Measurements from ENCODE around the gene TRIM28.

The TRIM28 gene

DNA sequence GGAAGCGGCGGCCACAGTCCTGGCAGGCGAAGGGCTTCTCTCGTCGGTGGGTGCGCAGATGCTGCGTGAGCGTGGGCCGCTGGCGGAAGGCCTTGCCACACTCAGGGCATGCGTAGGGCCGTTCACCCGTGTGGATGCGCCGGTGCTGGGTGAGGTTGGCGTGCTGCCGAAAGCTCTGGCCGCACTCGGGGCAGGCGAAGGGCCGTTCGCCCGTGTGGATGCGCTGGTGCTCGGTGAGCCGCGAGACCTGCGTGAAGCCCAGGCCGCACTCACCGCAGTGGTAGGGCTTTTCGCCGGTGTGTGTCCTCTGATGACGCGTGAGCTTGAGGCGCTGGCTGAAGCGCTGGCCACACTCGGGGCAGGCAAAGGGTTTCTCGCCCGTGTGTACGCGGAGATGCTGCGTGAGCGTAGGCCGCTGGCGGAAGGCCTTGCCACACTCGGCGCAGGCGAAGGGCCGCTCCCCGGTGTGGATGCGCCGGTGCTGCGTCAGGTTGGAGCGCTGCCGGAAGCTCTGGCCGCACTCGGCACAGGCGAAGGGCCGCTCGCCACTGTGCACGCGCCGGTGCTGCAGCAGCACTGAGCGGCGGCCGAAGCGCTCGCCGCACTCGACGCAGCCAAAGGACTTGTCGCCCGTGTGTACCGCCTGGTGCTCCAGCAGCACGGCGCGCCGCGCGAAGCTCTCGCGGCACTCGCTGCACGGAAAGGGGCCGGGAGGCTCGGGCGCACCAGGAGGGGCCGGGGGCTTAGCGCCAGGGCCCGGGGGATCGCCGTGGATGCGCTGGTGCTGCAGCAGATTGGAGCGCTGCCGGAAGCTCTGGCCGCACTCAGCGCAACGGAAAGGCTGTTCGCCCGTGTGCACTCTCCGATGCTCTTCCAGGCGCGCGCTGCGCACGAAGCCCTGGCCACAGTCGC is 18.5 kb downstream of the TRIM28 start:
- H2BK12ac ChIP-seq (ENCODE audit: low read length): peak overlapping the region; percentile 91
- no peak for DNase-seq (ENCODE audit: low spot score)
- H3K23ac ChIP-seq (ENCODE audit: low read depth, low read length, poor library complexity): peak overlapping the region; percentile 98
- peaks cover 2% of the 10 kb centered on the region for H3K79me1 ChIP-seq (ENCODE audit: low read depth, low read length)
- H2AFZ ChIP-seq (ENCODE audit: low read length): no peak overlapping the region
- peak overlapping the region; percentile 68 for H3K4me2 ChIP-seq (ENCODE audit: insufficient read depth, low read length, poor library complexity, severe bottlenecking)
- H2BK120ac ChIP-seq (ENCODE audit: low read depth, low read length): no peak overlapping the region
- H3K9ac ChIP-seq (ENCODE audit: low read depth, low read length, poor library complexity): peak overlapping the region; percentile 95
- peaks cover 0 to 22% (median 0%) of the 10 kb centered on the region in 3 experiments for H3K27me3 ChIP-seq (ENCODE audit: control insufficient read depth in 3 of 3, insufficient read depth in 3 of 3, low read depth in 1 of 3, low read length in 3 of 3)
- peak overlapping the region; percentile 97 for H4K8ac ChIP-seq (ENCODE audit: low read depth, low read length)
- peak overlapping the region; percentile 87 for H2AK5ac ChIP-seq (ENCODE audit: low read depth, low read length)
- H2BK5ac ChIP-seq (ENCODE audit: low read length): no peak overlapping the region
- H3K36me3 ChIP-seq (replicated peaks in 1 of 2; ENCODE audit: control insufficient read depth in 2 of 2, insufficient read depth in 2 of 2, low read length in 2 of 2): peaks cover 3 to 45% of the 10 kb centered on the region in 2 donors
- H3K9me3 ChIP-seq (replicated peaks in 1 of 2; ENCODE audit: control insufficient read depth in 2 of 2, insufficient read depth in 1 of 2, low read depth in 1 of 2, low read length in 2 of 2): peaks cover 0 to 6% of the 10 kb centered on the region in 2 donors
- peak overlapping the region; percentile 97 for H3K14ac ChIP-seq (ENCODE audit: low read length)
- peak overlapping the region; percentile 97 for H3K18ac ChIP-seq (ENCODE audit: low read length)
- peak overlapping the region; percentile 97 for H2BK15ac ChIP-seq (ENCODE audit: low read length)
- H3K27ac ChIP-seq (replicated peaks; ENCODE audit: low read length): no peak overlapping the region
- H4K91ac ChIP-seq (ENCODE audit: low read depth, low read length, poor library complexity): peak overlapping the region; percentile 88
- H3K4me1 ChIP-seq (ENCODE audit: control insufficient read depth in 2 of 2, insufficient read depth in 1 of 2, low read depth in 1 of 2, low read length in 2 of 2): peaks cover 8 to 19% of the 10 kb centered on the region in 2 donors
- peak overlapping the region in 1 of 2 donors; percentile 76 for H3K4me3 ChIP-seq (ENCODE audit: low read length in 2 of 2)
- peak overlapping the region; percentile 98 for H3K4ac ChIP-seq (ENCODE audit: low read length)
- WGBS, 2 donors (ENCODE audit: extremely low coverage in 2 of 2, insufficient read length in 2 of 2, insufficient replicate concordance in 1 of 2): no CpG with 5 or more reads among the region's 107 CpGs

DNA sequence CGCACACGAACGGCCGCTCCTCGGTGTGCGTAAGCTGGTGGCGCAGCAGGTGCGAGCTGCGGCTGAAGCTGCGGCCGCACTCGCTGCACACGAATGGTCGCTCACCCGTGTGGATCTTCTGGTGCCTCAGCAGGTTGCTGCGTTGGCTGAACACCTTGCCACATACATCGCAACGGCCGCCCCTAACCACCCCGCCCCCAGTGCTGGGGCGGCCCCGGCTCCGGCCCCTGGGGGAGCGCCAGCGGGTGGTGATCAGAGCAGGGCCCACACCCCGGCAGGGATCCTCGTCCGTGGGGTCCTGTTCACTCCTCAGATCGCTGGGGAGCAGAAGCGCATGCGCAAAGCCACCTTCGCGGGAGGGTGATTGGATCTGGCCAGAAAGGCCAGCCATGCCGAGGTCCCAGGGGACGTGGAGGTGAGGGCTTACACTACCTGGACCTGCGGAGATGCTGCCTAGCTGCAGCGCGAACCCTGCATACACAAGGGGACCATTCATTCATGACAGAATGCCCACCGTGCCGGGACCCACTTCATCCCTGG is 19.2 kb downstream of the TRIM28 start:
- no CpG with 5 or more reads among the region's 40 CpGs for WGBS, 2 donors (ENCODE audit: extremely low coverage in 2 of 2, insufficient read length in 2 of 2, insufficient replicate concordance in 1 of 2)

DNA sequence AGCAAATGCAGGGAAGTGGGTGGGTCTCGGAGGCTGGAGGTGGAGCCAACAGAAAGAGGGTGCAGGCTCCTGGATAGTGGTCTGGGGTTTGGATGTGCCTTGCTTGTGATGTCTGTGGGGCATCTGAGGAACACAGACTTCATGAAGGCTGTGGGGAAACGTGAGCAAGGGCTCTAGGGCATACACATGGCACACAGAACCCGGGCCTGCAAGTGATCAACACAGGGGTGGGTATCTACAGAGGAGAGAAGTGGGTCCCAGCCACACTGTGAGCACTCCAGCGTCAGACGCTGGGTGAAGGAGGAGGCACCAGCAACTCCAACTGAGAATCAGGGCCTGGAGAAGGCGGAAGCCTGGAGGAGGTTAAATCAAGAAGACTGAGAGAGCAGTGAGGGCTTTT is 20.0 kb downstream of the TRIM28 start:
- Histone ChIP-seq H3K27ac (replicated peaks; ENCODE audit: low read length) (no peak overlapping the region), H3K14ac (ENCODE audit: low read length) (no peak overlapping the region), H3K23ac (ENCODE audit: low read depth, low read length, poor library complexity) (peak overlapping the region; percentile 49), H3K27me3 (ENCODE audit: control insufficient read depth in 3 of 3, insufficient read depth in 3 of 3, low read depth in 1 of 3, low read length in 3 of 3) (peaks cover 0 to 22% (median 0%) of the 10 kb centered on the region in 3 experiments), H2AFZ (ENCODE audit: low read length) (no peak overlapping the region), H3K4ac (ENCODE audit: low read length) (no peak overlapping the region), H2BK120ac (ENCODE audit: low read depth, low read length) (no peak overlapping the region), H2BK15ac (ENCODE audit: low read length) (no peak overlapping the region), H3K36me3 (replicated peaks in 1 of 2; ENCODE audit: control insufficient read depth in 2 of 2, insufficient read depth in 2 of 2, low read length in 2 of 2) (peaks cover 8 to 49% of the 10 kb centered on the region in 2 donors), H3K4me3 (ENCODE audit: low read length in 2 of 2) (no peak overlapping the region), H3K18ac (ENCODE audit: low read length) (no peak overlapping the region), H4K8ac (ENCODE audit: low read depth, low read length) (no peak overlapping the region), H2BK5ac (ENCODE audit: low read length) (no peak overlapping the region), H3K9me3 (replicated peaks in 1 of 2; ENCODE audit: control insufficient read depth in 2 of 2, insufficient read depth in 1 of 2, low read depth in 1 of 2, low read length in 2 of 2) (peaks cover 0 to 6% of the 10 kb centered on the region in 2 donors), H2AK5ac (ENCODE audit: low read depth, low read length) (no peak overlapping the region), H3K79me1 (ENCODE audit: low read depth, low read length) (peaks cover 2% of the 10 kb centered on the region), H2BK12ac (ENCODE audit: low read length) (no peak overlapping the region), H3K9ac (ENCODE audit: low read depth, low read length, poor library complexity) (no peak overlapping the region), H3K4me1 (ENCODE audit: control insufficient read depth in 2 of 2, insufficient read depth in 1 of 2, low read depth in 1 of 2, low read length in 2 of 2) (peaks cover 8 to 19% of the 10 kb centered on the region in 2 donors), H4K91ac (ENCODE audit: low read depth, low read length, poor library complexity) (no peak overlapping the region), H3K4me2 (ENCODE audit: insufficient read depth, low read length, poor library complexity, severe bottlenecking) (no peak overlapping the region)
- no CpG with 5 or more reads among the region's 6 CpGs for WGBS, 2 donors (ENCODE audit: extremely low coverage in 2 of 2, insufficient read length in 2 of 2, insufficient replicate concordance in 1 of 2)
- DNase-seq (ENCODE audit: low spot score): no peak

More for the DNA sequence above, 19.2 kb downstream of the TRIM28 start:
- Histone ChIP-seq H4K8ac (ENCODE audit: low read depth, low read length) (peak overlapping the region; percentile 26), H3K27ac (replicated peaks; ENCODE audit: low read length) (no peak overlapping the region), H3K4me3 (ENCODE audit: low read length in 2 of 2) (peak overlapping the region in 1 of 2 donors; percentile 76), H2AK5ac (ENCODE audit: low read depth, low read length) (peak overlapping the region; percentile 87), H4K91ac (ENCODE audit: low read depth, low read length, poor library complexity) (peak overlapping the region; percentile 88), H3K4me1 (ENCODE audit: control insufficient read depth in 2 of 2, insufficient read depth in 1 of 2, low read depth in 1 of 2, low read length in 2 of 2) (peaks cover 8 to 19% of the 10 kb centered on the region in 2 donors), H2BK15ac (ENCODE audit: low read length) (peak overlapping the region; percentile 97), H2BK12ac (ENCODE audit: low read length) (peak overlapping the region; percentile 91), H3K9ac (ENCODE audit: low read depth, low read length, poor library complexity) (peak overlapping the region; percentile 95), H3K14ac (ENCODE audit: low read length) (peak overlapping the region; percentile 97), H3K36me3 (replicated peaks in 1 of 2; ENCODE audit: control insufficient read depth in 2 of 2, insufficient read depth in 2 of 2, low read length in 2 of 2) (peaks cover 5 to 46% of the 10 kb centered on the region in 2 donors), H3K79me1 (ENCODE audit: low read depth, low read length) (peaks cover 2% of the 10 kb centered on the region), H3K4ac (ENCODE audit: low read length) (peak overlapping the region; percentile 98), H3K23ac (ENCODE audit: low read depth, low read length, poor library complexity) (peak overlapping the region; percentile 98), H2BK120ac (ENCODE audit: low read depth, low read length) (no peak overlapping the region), H3K18ac (ENCODE audit: low read length) (peak overlapping the region; percentile 97), H3K9me3 (replicated peaks in 1 of 2; ENCODE audit: control insufficient read depth in 2 of 2, insufficient read depth in 1 of 2, low read depth in 1 of 2, low read length in 2 of 2) (peaks cover 0 to 6% of the 10 kb centered on the region in 2 donors), H3K27me3 (ENCODE audit: control insufficient read depth in 3 of 3, insufficient read depth in 3 of 3, low read depth in 1 of 3, low read length in 3 of 3) (peaks cover 0 to 22% (median 0%) of the 10 kb centered on the region in 3 experiments), H3K4me2 (ENCODE audit: insufficient read depth, low read length, poor library complexity, severe bottlenecking) (peak overlapping the region; percentile 68), H2BK5ac (ENCODE audit: low read length) (no peak overlapping the region), H2AFZ (ENCODE audit: low read length) (no peak overlapping the region)
- no peak for DNase-seq (ENCODE audit: low spot score)

DNA sequence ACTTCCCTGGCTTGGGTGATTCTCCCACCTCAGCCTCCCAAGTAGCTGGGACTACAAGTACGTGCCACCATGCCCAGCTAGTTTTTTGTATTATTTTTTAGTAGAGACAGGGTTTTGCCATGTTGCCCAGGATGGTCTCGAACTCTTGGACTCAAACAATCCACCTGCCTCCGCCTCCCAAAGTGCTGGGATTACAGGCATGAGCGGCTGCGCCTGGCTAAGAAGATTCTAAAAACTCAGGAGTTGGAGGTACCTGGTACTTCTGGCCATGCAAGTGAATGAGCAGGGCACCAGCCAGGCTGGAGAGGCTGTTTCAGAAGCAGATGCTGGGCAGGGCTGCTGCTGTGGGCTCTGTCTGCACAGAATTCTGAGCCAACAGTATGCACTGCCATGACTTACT is 23.1 kb downstream of the TRIM28 start:
- Histone ChIP-seq H2AK5ac (ENCODE audit: low read depth, low read length) (no peak overlapping the region), H3K36me3 (replicated peaks in 1 of 2; ENCODE audit: control insufficient read depth in 2 of 2, insufficient read depth in 2 of 2, low read length in 2 of 2) (peaks cover 30 to 68% of the 10 kb centered on the region in 2 donors), H3K4ac (ENCODE audit: low read length) (no peak overlapping the region), H3K14ac (ENCODE audit: low read length) (no peak overlapping the region), H2BK12ac (ENCODE audit: low read length) (no peak overlapping the region), H2BK120ac (ENCODE audit: low read depth, low read length) (no peak overlapping the region), H2AFZ (ENCODE audit: low read length) (no peak overlapping the region), H3K4me1 (ENCODE audit: control insufficient read depth in 2 of 2, insufficient read depth in 1 of 2, low read depth in 1 of 2, low read length in 2 of 2) (peaks cover under 1 to 15% of the 10 kb centered on the region in 2 donors), H3K23ac (ENCODE audit: low read depth, low read length, poor library complexity) (no peak overlapping the region), H3K79me1 (ENCODE audit: low read depth, low read length) (peaks cover 2% of the 10 kb centered on the region), H3K27ac (replicated peaks; ENCODE audit: low read length) (no peak overlapping the region), H2BK15ac (ENCODE audit: low read length) (no peak overlapping the region), H3K9me3 (replicated peaks in 1 of 2; ENCODE audit: control insufficient read depth in 2 of 2, insufficient read depth in 1 of 2, low read depth in 1 of 2, low read length in 2 of 2) (peaks cover 0 to 2% of the 10 kb centered on the region in 2 donors), H2BK5ac (ENCODE audit: low read length) (no peak overlapping the region), H3K4me2 (ENCODE audit: insufficient read depth, low read length, poor library complexity, severe bottlenecking) (no peak overlapping the region), H3K4me3 (ENCODE audit: low read length in 2 of 2) (no peak overlapping the region), H3K18ac (ENCODE audit: low read length) (no peak overlapping the region), H3K27me3 (ENCODE audit: control insufficient read depth in 3 of 3, insufficient read depth in 3 of 3, low read depth in 1 of 3, low read length in 3 of 3) (peaks cover 0 to 17% (median 0%) of the 10 kb centered on the region in 3 experiments), H4K8ac (ENCODE audit: low read depth, low read length) (no peak overlapping the region), H4K91ac (ENCODE audit: low read depth, low read length, poor library complexity) (no peak overlapping the region), H3K9ac (ENCODE audit: low read depth, low read length, poor library complexity) (no peak overlapping the region)
- whole genome bisulfite sequencing, 2 donors (ENCODE audit: extremely low coverage in 2 of 2, insufficient read length in 2 of 2, insufficient replicate concordance in 1 of 2): no CpG with 5 or more reads among the region's 5 CpGs
- no peak for DNase-seq (ENCODE audit: low spot score)
